Measurements from ENCODE around the gene MFGE8.

Gene MFGE8

DNA sequence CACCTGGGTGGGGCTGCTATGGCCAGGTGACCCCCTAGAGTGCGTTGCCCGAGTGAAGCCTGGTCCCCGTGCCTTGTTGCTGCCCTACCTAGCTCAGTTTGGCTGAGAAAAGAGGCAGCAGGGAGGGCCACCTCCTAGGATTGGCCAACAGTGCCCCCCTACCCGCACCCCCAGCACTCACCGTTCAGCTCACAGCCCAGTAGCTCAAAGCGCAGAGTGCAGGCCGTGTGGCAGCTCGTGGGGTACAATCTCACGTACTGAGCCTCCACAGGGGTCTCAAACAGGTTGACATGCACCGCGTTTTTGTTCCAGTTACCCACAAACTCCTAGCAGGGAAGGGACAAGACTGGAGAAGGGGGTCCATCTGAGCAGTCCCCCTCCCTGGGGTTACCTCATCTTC lies 7.6 kb downstream of the MFGE8 start:
- Histone ChIP-seq H4K20me1 (ENCODE audit: insufficient read depth, low read length) (no peaks in the 10 kb centered on the region), H3K79me2 (ENCODE audit: insufficient read depth, low read length) (no peaks in the 10 kb centered on the region), H2AFZ (ENCODE audit: low read length) (no peak overlapping the region), H3K4me1 (ENCODE audit: insufficient read depth, low read length, severe bottlenecking) (no peaks in the 10 kb centered on the region), H3K27ac (ENCODE audit: low read depth, low read length, poor library complexity, severe bottlenecking) (no peak overlapping the region), H3K4me2 (ENCODE audit: low read length) (no peak overlapping the region), H3K9me2 (ENCODE audit: low read depth, low read length) (no peaks in the 10 kb centered on the region), H3K9me3 (ENCODE audit: low read length) (no peaks in the 10 kb centered on the region), H3K9ac (ENCODE audit: low read length) (no peak overlapping the region), H3K36me3 (ENCODE audit: insufficient read depth, low read length) (no peaks in the 10 kb centered on the region), H3K4me3 (ENCODE audit: low read depth, low read length, poor library complexity, severe bottlenecking) (no peak overlapping the region), H3K27me3 (ENCODE audit: insufficient read depth, low read length) (no peaks in the 10 kb centered on the region), H3F3A (ENCODE audit: insufficient read depth, low read length) (no peaks in the 10 kb centered on the region)
- TF ChIP-seq, protein P1, sequence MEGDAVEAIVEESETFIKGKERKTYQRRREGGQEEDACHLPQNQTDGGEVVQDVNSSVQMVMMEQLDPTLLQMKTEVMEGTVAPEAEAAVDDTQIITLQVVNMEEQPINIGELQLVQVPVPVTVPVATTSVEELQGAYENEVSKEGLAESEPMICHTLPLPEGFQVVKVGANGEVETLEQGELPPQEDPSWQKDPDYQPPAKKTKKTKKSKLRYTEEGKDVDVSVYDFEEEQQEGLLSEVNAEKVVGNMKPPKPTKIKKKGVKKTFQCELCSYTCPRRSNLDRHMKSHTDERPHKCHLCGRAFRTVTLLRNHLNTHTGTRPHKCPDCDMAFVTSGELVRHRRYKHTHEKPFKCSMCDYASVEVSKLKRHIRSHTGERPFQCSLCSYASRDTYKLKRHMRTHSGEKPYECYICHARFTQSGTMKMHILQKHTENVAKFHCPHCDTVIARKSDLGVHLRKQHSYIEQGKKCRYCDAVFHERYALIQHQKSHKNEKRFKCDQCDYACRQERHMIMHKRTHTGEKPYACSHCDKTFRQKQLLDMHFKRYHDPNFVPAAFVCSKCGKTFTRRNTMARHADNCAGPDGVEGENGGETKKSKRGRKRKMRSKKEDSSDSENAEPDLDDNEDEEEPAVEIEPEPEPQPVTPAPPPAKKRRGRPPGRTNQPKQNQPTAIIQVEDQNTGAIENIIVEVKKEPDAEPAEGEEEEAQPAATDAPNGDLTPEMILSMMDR (IDR thresholded peaks at IDR 0.05; ENCODE audit: low read length), result no peak
- TF ChIP-seq EZH2 (IDR thresholded peaks at IDR 0.05; ENCODE audit: borderline replicate concordance, low read length), result no peak

DNA sequence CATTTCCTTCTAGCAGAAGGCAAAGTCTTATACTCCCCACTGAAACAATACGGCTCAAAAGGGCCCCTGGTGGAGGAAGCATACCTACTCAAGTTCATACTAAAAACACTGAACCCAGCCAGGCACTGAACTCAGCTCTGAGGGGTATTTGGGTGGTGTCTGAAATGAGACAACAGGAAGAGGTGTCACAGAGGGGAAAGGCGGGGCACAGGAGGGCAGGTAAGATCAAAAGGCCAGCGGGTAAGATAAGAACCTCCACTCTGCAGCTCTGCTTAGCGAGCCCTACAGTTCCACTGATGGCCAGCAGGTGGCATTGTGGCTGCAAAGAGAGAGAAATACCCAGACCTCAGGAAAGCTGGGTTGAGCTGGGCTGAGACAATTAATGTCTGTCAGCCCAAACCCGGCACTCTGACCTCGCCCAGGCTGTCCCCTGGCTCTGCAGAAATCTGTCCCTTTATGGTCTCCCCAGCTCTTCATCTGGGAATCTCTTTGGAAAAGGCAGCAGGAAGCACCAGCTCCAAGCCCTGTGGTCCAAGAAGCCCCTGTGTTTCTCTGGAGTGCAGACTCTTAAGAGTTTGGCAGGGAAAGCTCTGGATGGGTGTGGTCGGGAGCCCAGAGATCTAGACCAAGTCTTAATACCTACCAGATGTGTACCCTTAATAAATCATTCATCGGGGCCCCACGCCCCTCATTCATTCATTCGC lies 8.4 kb downstream of the MFGE8 start:
- no peaks in the 10 kb centered on the region for H3K27me3 ChIP-seq (ENCODE audit: insufficient read depth, low read length)
- no peaks in the 10 kb centered on the region for H3K9me3 ChIP-seq (ENCODE audit: low read length)
- no peak for TF ChIP-seq EZH2 (IDR thresholded peaks at IDR 0.05; ENCODE audit: borderline replicate concordance, low read length)
- TF ChIP-seq, protein P1 (IDR thresholded peaks at IDR 0.05; ENCODE audit: low read length), result peak; percentile 95
- no peak overlapping the region for H3K9ac ChIP-seq (ENCODE audit: low read length)
- no peaks in the 10 kb centered on the region for H3K9me2 ChIP-seq (ENCODE audit: low read depth, low read length)
- no peaks in the 10 kb centered on the region for H3K36me3 ChIP-seq (ENCODE audit: insufficient read depth, low read length)
- no peaks in the 10 kb centered on the region for H4K20me1 ChIP-seq (ENCODE audit: insufficient read depth, low read length)
- H3F3A ChIP-seq (ENCODE audit: insufficient read depth, low read length), result no peaks in the 10 kb centered on the region
- H2AFZ ChIP-seq (ENCODE audit: low read length), result no peak overlapping the region
- no peaks in the 10 kb centered on the region for H3K4me1 ChIP-seq (ENCODE audit: insufficient read depth, low read length, severe bottlenecking)
- H3K4me3 ChIP-seq (ENCODE audit: low read depth, low read length, poor library complexity, severe bottlenecking), result no peak overlapping the region
- no peak overlapping the region for H3K27ac ChIP-seq (ENCODE audit: low read depth, low read length, poor library complexity, severe bottlenecking)
- H3K79me2 ChIP-seq (ENCODE audit: insufficient read depth, low read length), result no peaks in the 10 kb centered on the region
- no peak overlapping the region for H3K4me2 ChIP-seq (ENCODE audit: low read length)

DNA sequence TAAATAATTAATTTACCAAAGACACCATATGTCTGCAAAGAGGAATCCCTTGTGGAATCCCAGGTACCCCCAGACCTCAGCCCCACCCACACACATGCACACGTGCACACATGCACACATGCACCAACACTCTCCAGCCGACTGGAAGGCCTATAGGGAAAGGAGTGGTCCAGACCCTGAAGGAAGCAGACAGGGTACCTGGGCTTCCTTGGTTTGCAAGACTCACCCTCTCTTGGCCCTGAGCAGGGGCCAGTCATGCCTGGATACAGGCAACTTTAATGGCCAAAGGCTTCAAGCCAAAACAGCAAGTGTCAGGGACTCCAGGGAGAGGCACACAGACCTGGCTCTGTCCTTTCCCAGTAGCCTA lies 8.9 kb downstream of the MFGE8 start:
- no peaks in the 10 kb centered on the region for H3F3A ChIP-seq (ENCODE audit: insufficient read depth, low read length)
- H3K9me2 ChIP-seq (ENCODE audit: low read depth, low read length), result no peaks in the 10 kb centered on the region
- no peak overlapping the region for H3K4me2 ChIP-seq (ENCODE audit: low read length)
- no peaks in the 10 kb centered on the region for H3K79me2 ChIP-seq (ENCODE audit: insufficient read depth, low read length)
- no peaks in the 10 kb centered on the region for H3K4me1 ChIP-seq (ENCODE audit: insufficient read depth, low read length, severe bottlenecking)
- no peak overlapping the region for H3K9ac ChIP-seq (ENCODE audit: low read length)
- H3K9me3 ChIP-seq (ENCODE audit: low read length), result no peaks in the 10 kb centered on the region
- no peaks in the 10 kb centered on the region for H4K20me1 ChIP-seq (ENCODE audit: insufficient read depth, low read length)
- no peaks in the 10 kb centered on the region for H3K36me3 ChIP-seq (ENCODE audit: insufficient read depth, low read length)
- no peak for TF ChIP-seq EZH2 (IDR thresholded peaks at IDR 0.05; ENCODE audit: borderline replicate concordance, low read length)
- TF ChIP-seq, protein P1 (IDR thresholded peaks at IDR 0.05; ENCODE audit: low read length), result no peak
- no peak overlapping the region for H3K4me3 ChIP-seq (ENCODE audit: low read depth, low read length, poor library complexity, severe bottlenecking)
- H2AFZ ChIP-seq (ENCODE audit: low read length), result no peak overlapping the region
- H3K27me3 ChIP-seq (ENCODE audit: insufficient read depth, low read length), result no peaks in the 10 kb centered on the region
- H3K27ac ChIP-seq (ENCODE audit: low read depth, low read length, poor library complexity, severe bottlenecking), result no peak overlapping the region

Measured in OCI-LY1 (cell line).